MCF 10A (cell line): ENCODE measurements around the gene PAPLN. TPM values are rescaled to one million over a fixed set of nuclear protein-coding genes. Genes with fewer than 3 reads are reported as not detected.

Source experiments
- BruUV-seq: library from RNA; stranded (reverse); fragments of 400-500 nt; replicated peaks from 2 replicates; lab custom pipeline; 2021; lab: Mats Ljungman, UMichigan
- CTCF ChIA-PET: fragments of 300-600 bp; sonication (Branson Sonifier 250); formaldehyde crosslinking; extraction: SDS; loops from one replicate; lab custom pipeline; 2021; ENCODE audit warnings: antibody characterized with exemption, inconsistent platforms; lab: Yijun Ruan, JAX
- POLR2A ChIA-PET: fragments of 300-600, 350-650 bp; sonication (Branson Sonifier 250); formaldehyde crosslinking; extraction: SDS; loops from one replicate; lab custom pipeline; 2020; ENCODE audit warnings: antibody characterized with exemption, inconsistent platforms; lab: Yijun Ruan, JAX
- DNase-seq: peaks from one replicate; pipeline ENCODE4 v3.0.0-alpha.2; 2018; ENCODE audit not compliant: unreplicated experiment
- H3K27ac Mint-ChIP-seq: one replicate; pipeline ENCODE4 v1.8.0; 2022; ENCODE audit warnings: mild to moderate bottlenecking, low read depth, mixed read lengths; ENCODE audit not compliant: unreplicated experiment
- H3K27me3 Mint-ChIP-seq: one replicate; pipeline ENCODE4 v1.8.0; 2022; ENCODE audit warnings: mixed read lengths; ENCODE audit not compliant: insufficient read depth, unreplicated experiment
- H3K36me3 Mint-ChIP-seq: one replicate; pipeline ENCODE4 v1.8.0; 2022; ENCODE audit warnings: mild to moderate bottlenecking, moderate library complexity, mixed read lengths; ENCODE audit not compliant: insufficient read depth, unreplicated experiment
- H3K4me1 Mint-ChIP-seq: one replicate; pipeline ENCODE4 v1.8.0; 2022; ENCODE audit warnings: mixed read lengths; ENCODE audit not compliant: insufficient read depth, unreplicated experiment
- H3K4me3 Mint-ChIP-seq: one replicate; pipeline ENCODE4 v1.8.0; 2022; ENCODE audit warnings: mild to moderate bottlenecking, moderate library complexity, mixed read lengths; ENCODE audit not compliant: unreplicated experiment
- H3K9me3 Mint-ChIP-seq: one replicate; pipeline ENCODE4 v1.8.0; 2022; ENCODE audit warnings: mixed read lengths; ENCODE audit not compliant: unreplicated experiment
- CTCF ChIP-seq: fragments of 200-600 bp; IDR thresholded peaks from one replicate; pipeline ENCODE4 v1.8.0; 2022; ENCODE audit warnings: antibody characterized with exemption, mild to moderate bottlenecking; ENCODE audit not compliant: unreplicated experiment
- intact Hi-C: fragments of 100-400 bp; cut with micrococcal nuclease; formaldehyde crosslinking; loops from 2 replicates; pipeline ENCODE4 v1.14.1; 2022
- total RNA-seq: library from RNA; stranded (reverse); gene quantifications from 2 replicates; pipeline ENCODE4 v1.2.3, GENCODE V29; 2022

The PAPLN gene
- total RNA-seq, 1 experiment from 2014 or later, result 2.8 TPM

- Mint-ChIP-seq H3K27ac (no peak overlapping the region), H3K9me3 (no peaks in the 10 kb centered on the region), H3K4me3 (no peak overlapping the region), H3K27me3 (no peaks in the 10 kb centered on the region), H3K4me1 (peaks cover 11% of the 10 kb centered on the region), H3K36me3 (peaks cover 76% of the 10 kb centered on the region)
- BruUV-seq, result no TSS peak
- ChIA-PET POLR2A (interaction anchor here (0.6 to 1.2 kb wide), 4 partner anchors 12 to 209 kb away, joined by 3 to 4 read pairs (median 4); partner anchors contain the start of gene PSEN1), CTCF (interaction anchor here (0.8 kb wide), 1 partner anchor 24 kb away, joined by 3 read pairs; no protein-coding TSS in a partner anchor)
- intact Hi-C loops, result no loop called here
- TF ChIP-seq CTCF, result no peak
- no peak for DNase-seq
These were observed 28.5 kb upstream of the PAPLN start for GRCh38 chr14:73208846-73209245.

GRCh38 chr14:73209953-73210352, 27.4 kb upstream of the PAPLN start:
- Mint-ChIP-seq H3K27ac (peak overlapping the region; percentile 35), H3K4me3 (no peak overlapping the region), H3K27me3 (no peaks in the 10 kb centered on the region), H3K9me3 (no peaks in the 10 kb centered on the region), H3K36me3 (peaks cover 75% of the 10 kb centered on the region), H3K4me1 (peaks cover 11% of the 10 kb centered on the region)
- intact Hi-C loops, result no loop called here
- ChIA-PET POLR2A (interaction anchor here (0.6 to 1.2 kb wide), 4 partner anchors 9 to 247 kb away, joined by 3 to 4 read pairs (median 3); no protein-coding TSS in a partner anchor), CTCF (interaction anchor here (0.6 kb wide), 1 partner anchor 18 kb away, joined by 4 read pairs; no protein-coding TSS in a partner anchor)
- no peak for TF ChIP-seq CTCF
- DNase-seq, result peak; percentile 57
- BruUV-seq, result no TSS peak

GRCh38 chr14:73211251-73212040, 25.9 kb upstream of the PAPLN start:
- intact Hi-C loops, result no loop called here
- no peak for TF ChIP-seq CTCF
- ChIA-PET CTCF (interaction anchor here (0.6 to 1.1 kb wide), 3 partner anchors 15 to 83 kb away, joined by 3 read pairs; no protein-coding TSS in a partner anchor), POLR2A (interaction anchor here (0.7 to 1.5 kb wide), 2 partner anchors 13 to 74 kb away, joined by 3 read pairs; no protein-coding TSS in a partner anchor)
- H3K36me3 Mint-ChIP-seq, result peaks cover 75% of the 10 kb centered on the region
- H3K27ac Mint-ChIP-seq, result no peak overlapping the region
- no peaks in the 10 kb centered on the region for H3K9me3 Mint-ChIP-seq
- BruUV-seq, result no TSS peak
- peaks cover 11% of the 10 kb centered on the region for H3K4me1 Mint-ChIP-seq
- DNase-seq, result no peak
- H3K4me3 Mint-ChIP-seq, result no peak overlapping the region
- no peaks in the 10 kb centered on the region for H3K27me3 Mint-ChIP-seq

GRCh38 chr14:73216030-73216429, 21.3 kb upstream of the PAPLN start:
- intact Hi-C loops, result no loop called here

More at GRCh38 chr14:73216030-73216429, 21.3 kb upstream of the PAPLN start:
- ChIA-PET CTCF (interaction anchor here (0.6 to 0.8 kb wide), 3 partner anchors 16 to 79 kb away, joined by 3 to 4 read pairs (median 3); no protein-coding TSS in a partner anchor), POLR2A (interaction anchor here (0.9 kb wide), 1 partner anchor 33 kb away, joined by 3 read pairs; no protein-coding TSS in a partner anchor)
- TF ChIP-seq CTCF, result no peak
- Mint-ChIP-seq H3K4me1 (no peaks in the 10 kb centered on the region), H3K4me3 (no peak overlapping the region), H3K9me3 (no peaks in the 10 kb centered on the region), H3K36me3 (peaks cover 95% of the 10 kb centered on the region), H3K27ac (no peak overlapping the region), H3K27me3 (no peaks in the 10 kb centered on the region)
- BruUV-seq, result no TSS peak
- DNase-seq, result no peak
